GM12892 (cell line): ENCODE measurements around the gene ABCG5.

Experiments used
- DNase-seq: peaks from one replicate; pipeline ENCODE4 v3.0.0; 2011; ENCODE audit not compliant: insufficient read length
- FAIRE-seq: peaks from 2 replicates; lab custom pipeline; 2011; peaks lifted over from hg19 to GRCh38; lab: Jason Lieb, UNC
- POLR2A ChIP-seq: IDR thresholded peaks from 2 replicates; pipeline ENCODE4 v1.6.1; 2011; ENCODE audit warnings: low read depth, low read length, control low read depth
- POLR2AphosphoS5 ChIP-seq: IDR thresholded peaks from 2 replicates; pipeline ENCODE4 v1.6.1; 2011; ENCODE audit warnings: low read depth, low read length, control low read depth
- TAF1 ChIP-seq: IDR thresholded peaks from 2 replicates; pipeline ENCODE4 v1.6.1; 2011; ENCODE audit warnings: low read depth, mild to moderate bottlenecking, control low read depth, low read length, borderline replicate concordance

The ABCG5 gene

DNA sequence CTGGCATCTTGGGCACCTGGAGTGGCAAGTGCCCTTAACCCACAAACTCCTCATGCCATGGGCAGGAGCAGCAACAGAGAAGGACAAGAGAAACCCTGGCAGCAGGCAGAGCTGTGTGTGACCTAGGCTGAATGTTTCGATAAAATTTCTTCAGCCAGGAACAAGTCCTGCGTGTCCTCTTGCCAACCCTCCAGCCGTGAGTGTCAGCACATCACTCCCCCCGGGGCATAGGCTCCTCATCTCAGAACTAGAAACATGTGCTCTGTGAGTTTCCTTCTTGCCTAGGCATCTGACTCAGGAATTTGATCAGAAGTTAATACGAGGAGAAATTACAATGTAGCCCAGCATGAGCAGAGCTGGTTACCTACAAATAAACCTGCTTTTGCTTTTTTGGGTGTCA is 2.3 kb upstream of the ABCG5 start:
- TF ChIP-seq TAF1 (no peak), POLR2A (no peak), POLR2AphosphoS5 (no peak)
- FAIRE-seq (no peak), DNase-seq (no peak)

DNA sequence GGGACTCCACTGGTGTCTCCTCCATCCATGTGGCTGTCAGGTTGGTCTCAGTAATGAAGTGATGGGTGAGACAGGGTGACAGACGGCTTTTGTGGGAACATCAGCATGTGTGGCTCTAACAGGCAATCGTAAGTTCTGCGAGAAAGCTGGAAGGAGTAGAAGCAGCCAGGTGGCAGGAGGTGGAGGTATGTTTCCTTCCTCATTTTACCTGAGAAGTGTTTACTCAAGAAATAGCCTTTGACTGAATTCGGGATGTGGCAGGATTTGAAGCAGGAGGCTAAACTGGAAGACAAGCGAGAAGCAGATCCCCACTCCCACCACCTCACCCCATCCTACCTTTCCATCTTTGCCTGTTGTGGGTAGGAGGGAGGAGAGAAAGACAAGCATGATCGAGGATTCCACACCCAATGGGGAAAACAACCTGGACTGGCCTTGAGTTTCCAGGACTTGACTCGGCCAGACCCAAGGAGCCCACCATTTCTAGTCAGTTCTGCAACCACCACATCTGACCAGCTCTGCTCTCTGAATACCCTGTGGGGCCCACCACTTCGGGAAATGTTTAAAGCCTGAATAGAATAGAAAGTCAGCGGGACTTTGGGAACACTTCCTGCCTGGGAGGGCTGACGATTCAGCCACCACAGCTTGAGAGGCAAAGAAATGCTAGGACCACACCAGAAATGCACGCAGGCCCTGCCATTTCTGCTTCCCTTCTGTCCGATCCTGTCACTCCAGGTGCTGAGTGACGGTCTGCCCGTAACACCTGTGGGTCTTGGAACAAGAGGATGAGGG is 1.3 kb upstream of the ABCG5 start:
- no peak for FAIRE-seq
- DNase-seq, result no peak
- TF ChIP-seq TAF1, result no peak
- no peak for TF ChIP-seq POLR2A
- TF ChIP-seq POLR2AphosphoS5, result no peak

GRCh38 chr2:43837831-43838559 is 644 bp downstream of the ABCG5 start:
- TF ChIP-seq TAF1 (no peak), POLR2AphosphoS5 (no peak), POLR2A (no peak)
- FAIRE-seq (no peak), DNase-seq (no peak)

DNA sequence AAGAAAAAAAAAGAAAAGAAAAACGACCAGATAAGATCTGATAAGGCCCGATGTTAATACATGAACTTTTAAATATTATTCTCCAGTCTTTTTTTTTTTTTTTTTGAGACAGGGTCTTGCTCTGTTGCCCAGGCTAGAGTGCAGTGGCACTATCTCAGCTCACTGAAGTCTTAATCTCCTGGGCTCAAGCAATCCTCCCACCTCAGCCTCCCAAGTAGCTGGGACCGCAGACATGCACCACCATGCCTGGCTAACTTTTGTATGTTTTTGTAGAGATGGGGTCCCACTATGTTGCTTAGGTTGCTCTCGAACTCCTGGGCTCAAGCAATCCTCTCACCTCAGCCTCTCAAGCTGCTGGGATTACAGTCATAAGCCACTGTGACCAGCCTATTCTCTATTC is 1.6 kb downstream of the ABCG5 start:
- DNase-seq (no peak), FAIRE-seq (no peak)
- no peak for TF ChIP-seq POLR2AphosphoS5

GRCh38 chr2:43832457-43832856 is 6.2 kb downstream of the ABCG5 start:
- no peak for TF ChIP-seq POLR2A
- no peak for TF ChIP-seq TAF1
- no peak for TF ChIP-seq POLR2AphosphoS5
- DNase-seq, result no peak
- FAIRE-seq, result no peak

- DNase-seq (no peak), FAIRE-seq (no peak)
Observed at GRCh38 chr2:43831543-43832294, 6.9 kb downstream of the ABCG5 start.

GRCh38 chr2:43826305-43827250 is 12.1 kb downstream of the ABCG5 start:
- no peak for DNase-seq
- FAIRE-seq, result no peak
- TF ChIP-seq POLR2A (no peak), POLR2AphosphoS5 (no peak), TAF1 (no peak)

More at GRCh38 chr2:43831543-43832294, 6.9 kb downstream of the ABCG5 start:
- TF ChIP-seq POLR2AphosphoS5 (no peak), TAF1 (no peak), POLR2A (no peak)

- TF ChIP-seq TAF1, result no peak
- no peak for TF ChIP-seq POLR2AphosphoS5
- TF ChIP-seq POLR2A, result no peak
- FAIRE-seq (no peak), DNase-seq (no peak)
Observed at GRCh38 chr2:43825841-43826240, 12.8 kb downstream of the ABCG5 start.

DNA sequence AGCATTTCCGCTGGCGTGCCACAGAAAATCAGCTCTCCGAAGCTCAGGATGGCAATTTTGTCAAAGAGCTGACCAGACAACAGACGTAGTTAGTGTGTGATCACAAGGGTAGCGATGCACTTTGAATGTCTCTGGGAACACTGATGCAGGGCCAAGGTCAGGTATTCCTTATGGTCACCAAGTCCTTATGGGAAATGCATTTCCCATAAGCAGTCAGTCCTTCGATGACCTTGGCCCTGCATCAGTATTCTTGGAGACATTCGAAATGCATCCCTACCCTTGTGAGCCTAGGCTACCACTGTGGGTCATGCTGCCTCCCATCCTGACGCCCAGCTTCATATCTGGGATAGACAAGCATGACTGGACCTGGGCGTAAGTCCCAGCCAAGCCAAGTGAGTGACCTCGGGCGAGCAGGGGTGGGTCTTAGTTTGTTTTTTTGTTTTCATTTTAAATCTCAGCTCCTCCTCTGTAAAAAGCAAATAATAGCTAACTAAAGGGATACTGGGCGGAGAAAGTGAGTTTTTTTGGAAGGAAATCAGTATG is 13.6 kb downstream of the ABCG5 start:
- no peak for DNase-seq
- no peak for FAIRE-seq
- TF ChIP-seq TAF1 (no peak), POLR2AphosphoS5 (no peak), POLR2A (no peak)

GRCh38 chr2:43824512-43824911 is 14.1 kb downstream of the ABCG5 start:
- TF ChIP-seq TAF1, result no peak
- no peak for TF ChIP-seq POLR2AphosphoS5
- TF ChIP-seq POLR2A, result no peak
- FAIRE-seq, result no peak
- DNase-seq, result no peak

GRCh38 chr2:43823751-43824150 is 14.9 kb downstream of the ABCG5 start:
- no peak for FAIRE-seq
- no peak for TF ChIP-seq POLR2AphosphoS5
- no peak for TF ChIP-seq POLR2A
- TF ChIP-seq TAF1, result no peak
- DNase-seq, result no peak
